Left lung (tissue), 10 donors: ENCODE data around the gene SND1. TPM values are rescaled to one million over a fixed set of nuclear protein-coding genes. Genes with fewer than 3 reads are reported as not detected.

ENCODE experiments used
- ATAC-seq: fragments of 200-7000 bp; cut with Tn5 transposase; one replicate; pipeline ENCODE4 v1.9.1; 2020; ENCODE audit warnings: moderate library complexity
- DNase-seq, 4 donors: peaks; one replicate each; pipeline ENCODE4 v3.0.0-alpha.2; 2013 to 2020
- H3K27ac ChIP-seq, 2 donors: fragments of 200-600 bp; sonication (generic) in 1 of 2; one replicate each; pipeline versions ENCODE4 v1.5.0 to v1.8.0; 2020 to 2021
- H3K27me3 ChIP-seq, 2 donors: fragments of 200-600 bp; sonication (generic) in 1 of 2; one replicate each; pipeline versions ENCODE4 v1.5.0 to v1.8.0; 2020 to 2021
- H3K36me3 ChIP-seq, 2 donors: fragments of 200-600 bp; sonication (generic) in 1 of 2; one replicate each; pipeline versions ENCODE4 v1.5.0 to v1.8.0; 2020 to 2021
- H3K4me1 ChIP-seq, 2 donors: fragments of 200-600 bp; one replicate each; pipeline ENCODE4 v1.8.0; 2021
- H3K4me3 ChIP-seq, 2 donors: fragments of 200-600 bp; sonication (generic) in 1 of 2; one replicate each; pipeline versions ENCODE4 v1.5.0 to v1.8.0; 2020 to 2021; ENCODE audit warnings: mild to moderate bottlenecking in 1 of 2
- H3K9me3 ChIP-seq, 2 donors: fragments of 200-600 bp; sonication (generic) in 1 of 2; one replicate each; pipeline versions ENCODE4 v1.5.0 to v1.8.0; 2020 to 2021
- CTCF ChIP-seq, 2 donors: fragments of 200-600 bp; sonication (generic) in 1 of 2; IDR thresholded peaks; one replicate each; pipeline versions ENCODE4 v1.5.0 to v1.8.0; 2021; ENCODE audit warnings: antibody characterized with exemption in 2 of 2
- intact Hi-C, 2 donors: fragments of 100-400 bp; cut with DNase I; formaldehyde crosslinking; loops; one replicate each; pipeline versions ENCODE4 v1.11.2 to v1.14.2; 2022
- polyA plus RNA-seq, 6 donors: library from polyadenylated mRNA; unstranded; fragments of 120-200 nt; gene quantifications; one replicate each; pipeline ENCODE4 v1.2.1, GENCODE V29; 2013; ENCODE audit not compliant: insufficient read length in 6 of 6
- total RNA-seq, 2 donors: library from RNA; stranded (reverse); fragmentation: NEBNext Ultra II Directional; extraction: Animal tissue kit (Norgen Biotek cat#: 25700); gene quantifications; one replicate each; pipeline ENCODE4 v1.2.1, GENCODE V29; 2021
- donor health status: DM: no; HTN: yes; CAD: no.
- donor health status: DM: no; HTN: no; CAD: no.

SND1 gene
- total and polyA plus RNA-seq, 8 donors = 141 to 229 (median 156) TPM

- Histone ChIP-seq H3K36me3 (peaks cover 0 to 7% of the 10 kb centered on the region in 2 donors), H3K4me3 (no peak overlapping the region), H3K27ac (no peak overlapping the region), H3K27me3 (no peaks in the 10 kb centered on the region), H3K4me1 (no peaks in the 10 kb centered on the region), H3K9me3 (no peaks in the 10 kb centered on the region)
- TF ChIP-seq CTCF (IDR thresholded peaks at IDR 0.05) = no peak
- intact Hi-C loops = no loop called here
- DNase-seq = no peak
- no peak for ATAC-seq
Observed at GRCh38 chr7:127937066-127937680, 285.2 kb downstream of the SND1 start.

GRCh38 chr7:127938588-127938987, 286.6 kb downstream of the SND1 start:
- no peak overlapping the region for H3K4me3 ChIP-seq
- no peak overlapping the region for H3K27ac ChIP-seq
- intact Hi-C loops = no loop called here
- no peaks in the 10 kb centered on the region for H3K36me3 ChIP-seq
- H3K4me1 ChIP-seq = no peaks in the 10 kb centered on the region
- DNase-seq (no peak), ATAC-seq (peak; percentile 78)
- H3K27me3 ChIP-seq = no peaks in the 10 kb centered on the region
- H3K9me3 ChIP-seq = no peaks in the 10 kb centered on the region
- TF ChIP-seq CTCF (IDR thresholded peaks at IDR 0.05) = no peak

GRCh38 chr7:127940381-127941160, 288.6 kb downstream of the SND1 start:
- Histone ChIP-seq H3K27me3 (no peaks in the 10 kb centered on the region), H3K36me3 (no peaks in the 10 kb centered on the region), H3K4me3 (no peak overlapping the region), H3K4me1 (no peaks in the 10 kb centered on the region), H3K27ac (no peak overlapping the region), H3K9me3 (no peaks in the 10 kb centered on the region)
- intact Hi-C loops = no loop called here
- TF ChIP-seq CTCF (IDR thresholded peaks at IDR 0.05) = no peak
- ATAC-seq = no peak
- DNase-seq = peak in 1 of 4 donors; percentile 62

GRCh38 chr7:127941476-127942210, 289.6 kb downstream of the SND1 start:
- Histone ChIP-seq H3K27me3 (no peaks in the 10 kb centered on the region), H3K36me3 (no peaks in the 10 kb centered on the region), H3K4me3 (no peak overlapping the region), H3K9me3 (no peaks in the 10 kb centered on the region), H3K27ac (no peak overlapping the region), H3K4me1 (no peaks in the 10 kb centered on the region)
- TF ChIP-seq CTCF (IDR thresholded peaks at IDR 0.05) = no peak
- ATAC-seq (no peak), DNase-seq (no peak)
- intact Hi-C loops = no loop called here
